Stimulated activated CD4-positive, alpha-beta T cell treated with anti-CD3 and anti-CD28 coated beads, Interleukin-4, amount 100 ng/mL, for 1 hour (primary cell): ENCODE data around the gene CERS4.
"Not testable (repeated sequence)": the region's sequence is repeated elsewhere in the genome, so short reads cannot be mapped to it uniquely, and the experiment has no call there.

Experiments used
- DNase-seq: peaks from one replicate; pipeline ENCODE4 v3.0.0-alpha.2; 2020

Gene CERS4

DNA sequence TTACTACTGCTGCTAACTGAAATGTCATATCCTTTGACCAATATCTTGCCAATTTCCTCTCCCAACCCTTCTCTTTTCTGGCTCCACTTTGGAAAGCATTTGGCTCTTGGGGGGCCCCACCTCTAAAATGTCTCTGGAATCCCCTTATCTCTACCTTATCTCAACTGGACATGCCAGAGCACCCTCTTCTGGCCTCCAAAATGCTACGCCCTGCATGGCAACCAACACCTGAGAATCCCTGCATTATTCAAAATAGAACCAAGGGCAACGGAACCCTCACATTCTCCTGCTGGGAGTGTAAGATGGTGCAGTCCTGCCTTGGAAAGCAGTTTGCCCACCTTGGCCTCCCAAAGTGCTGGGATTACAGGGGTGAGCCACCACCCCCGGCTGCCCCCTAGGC, 35.3 kb downstream of the CERS4 start:
- DNase-seq, result no peak

GRCh38 chr19:8245869-8246835, 37.0 kb downstream of the CERS4 start:
- DNase-seq, result no peak

- not testable (repeated sequence) for DNase-seq
Observed at GRCh38 chr19:8247129-8247890, 38.1 kb downstream of the CERS4 start.

DNA sequence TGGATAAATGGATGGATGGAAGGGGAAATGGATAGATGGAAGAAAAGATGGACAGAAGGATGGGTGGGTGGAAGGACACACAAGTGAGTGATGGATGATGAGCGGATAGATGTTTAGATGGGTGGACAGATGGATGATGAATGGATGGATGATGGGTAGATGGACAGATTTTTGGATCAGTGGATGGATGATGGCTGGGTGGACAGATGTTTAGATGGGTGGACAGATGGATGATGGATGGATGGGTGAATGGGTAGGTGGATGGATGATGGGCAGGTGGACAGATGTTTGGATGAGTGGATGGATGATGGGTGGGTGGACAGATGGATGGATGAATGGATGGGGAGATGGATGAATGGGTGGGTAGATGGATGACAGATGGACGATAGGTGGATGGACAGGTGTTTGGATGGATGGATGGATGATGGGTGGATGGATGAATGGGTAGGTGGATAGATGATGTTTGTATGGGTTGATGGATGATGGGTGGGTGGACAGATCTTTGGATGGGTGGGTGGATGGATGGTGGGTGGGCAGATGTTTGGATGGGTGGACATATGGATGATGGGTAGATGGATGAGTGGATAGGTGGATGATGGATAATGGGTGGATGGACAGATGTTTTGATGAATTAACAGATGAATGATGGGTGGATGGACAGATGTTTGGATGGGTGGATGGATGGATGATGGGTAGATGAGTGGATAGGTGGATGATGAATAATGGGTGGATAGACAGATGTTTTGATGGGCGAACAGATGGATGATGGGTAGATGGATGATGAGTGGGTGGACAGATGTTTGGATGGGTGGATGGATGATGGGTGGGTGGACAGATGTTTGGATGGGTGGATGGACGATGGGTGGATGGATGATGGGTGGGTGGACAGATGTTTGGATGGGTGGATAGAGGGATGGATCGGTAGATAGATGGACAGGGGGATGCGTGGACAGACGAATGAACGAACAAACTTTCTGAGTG, 39.5 kb downstream of the CERS4 start:
- no peak for DNase-seq

GRCh38 chr19:8250596-8250995, 41.4 kb downstream of the CERS4 start:
- DNase-seq, result no peak

GRCh38 chr19:8251025-8251472, 41.9 kb downstream of the CERS4 start:
- DNase-seq, result no peak

GRCh38 chr19:8252922-8253589, 43.9 kb downstream of the CERS4 start:
- peak; percentile 87 for DNase-seq

DNA sequence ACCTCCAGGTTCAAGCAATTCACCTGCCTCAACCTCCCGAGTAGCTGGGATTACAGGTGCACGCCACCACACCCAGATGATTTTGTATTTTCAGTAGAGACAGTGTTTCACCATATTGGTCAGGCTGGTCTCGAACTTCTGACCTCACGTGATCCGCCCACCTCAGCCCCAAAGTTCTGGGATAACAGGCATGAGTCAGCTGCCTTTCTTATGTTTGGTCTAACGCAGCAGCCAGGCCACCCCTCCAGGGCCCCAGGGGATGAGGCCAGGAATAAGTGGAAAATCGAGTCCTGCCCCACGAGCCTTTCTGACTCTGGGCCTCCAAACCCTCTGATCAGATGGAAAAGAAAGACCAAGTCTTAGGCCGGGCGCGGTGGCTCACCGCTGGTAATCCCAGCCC, 44.5 kb downstream of the CERS4 start:
- no peak for DNase-seq

GRCh38 chr19:8254286-8255001, 45.3 kb downstream of the CERS4 start:
- no peak for DNase-seq

DNA sequence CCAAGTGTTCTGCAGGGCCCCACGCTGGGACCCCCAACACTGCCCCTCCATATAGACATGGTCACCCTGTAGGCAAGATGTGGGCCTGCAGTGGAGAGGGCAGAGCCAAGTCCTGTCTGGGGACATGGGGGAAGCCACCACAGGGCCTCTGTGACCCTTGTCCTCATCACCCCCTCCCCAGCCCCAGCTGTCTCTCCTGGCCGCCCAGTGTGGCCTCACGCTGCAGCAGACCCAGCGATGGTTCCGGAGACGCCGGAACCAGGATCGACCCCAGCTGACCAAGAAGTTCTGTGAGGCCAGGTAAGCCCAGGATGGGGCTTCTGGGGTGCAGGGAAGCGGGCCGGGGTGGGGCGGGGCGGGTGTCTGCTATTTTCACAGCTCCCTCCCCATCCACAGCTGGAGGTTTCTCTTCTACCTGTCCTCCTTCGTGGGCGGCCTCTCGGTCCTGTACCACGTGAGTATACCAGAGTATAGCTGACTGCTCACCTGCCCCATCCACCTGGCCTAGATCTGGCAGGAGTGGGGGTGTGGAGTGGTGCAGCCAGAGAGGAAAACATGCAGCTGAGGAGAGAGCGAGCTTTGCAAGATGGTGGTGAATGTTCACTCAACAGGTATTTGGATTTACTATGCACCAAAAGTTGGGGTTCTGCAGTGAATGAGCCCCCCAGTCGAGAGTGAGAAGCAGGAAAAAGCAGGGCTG, 46.4 kb downstream of the CERS4 start:
- no peak for DNase-seq

DNA sequence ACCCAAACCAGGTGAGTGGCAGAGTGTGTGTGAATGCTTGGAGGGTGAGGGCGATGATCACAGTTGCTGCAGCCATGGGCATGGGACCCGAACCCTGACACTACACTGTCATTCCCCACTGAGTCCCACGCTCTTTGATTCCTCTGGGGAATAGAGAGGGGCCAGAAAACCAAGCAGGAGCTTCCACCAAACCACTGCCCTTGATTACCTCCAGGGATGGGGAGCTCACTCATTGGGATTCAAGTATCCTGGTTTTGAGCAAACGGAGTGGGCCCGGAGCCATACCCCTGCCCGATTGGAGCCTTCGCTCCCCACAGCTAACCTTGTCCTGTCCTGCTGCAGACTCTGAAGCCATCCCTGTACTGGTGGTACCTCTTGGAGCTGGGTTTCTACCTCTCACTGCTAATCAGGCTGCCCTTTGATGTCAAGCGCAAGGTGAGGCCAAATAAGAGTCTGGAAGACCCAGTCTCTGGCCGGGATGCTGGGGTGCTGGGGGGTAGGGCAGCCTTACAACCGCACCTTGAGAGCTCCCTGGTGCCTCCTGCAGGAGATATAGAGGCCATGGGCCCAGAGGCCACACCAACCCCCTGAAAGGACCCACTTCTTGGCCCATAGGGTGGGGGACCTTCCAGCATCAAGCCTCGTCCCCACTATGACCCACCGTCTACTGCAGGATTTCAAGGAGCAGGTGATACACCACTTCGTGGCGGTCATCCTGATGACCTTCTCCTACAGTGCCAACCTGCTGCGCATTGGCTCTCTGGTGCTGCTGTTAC, 47.3 kb downstream of the CERS4 start:
- no peak for DNase-seq

DNA sequence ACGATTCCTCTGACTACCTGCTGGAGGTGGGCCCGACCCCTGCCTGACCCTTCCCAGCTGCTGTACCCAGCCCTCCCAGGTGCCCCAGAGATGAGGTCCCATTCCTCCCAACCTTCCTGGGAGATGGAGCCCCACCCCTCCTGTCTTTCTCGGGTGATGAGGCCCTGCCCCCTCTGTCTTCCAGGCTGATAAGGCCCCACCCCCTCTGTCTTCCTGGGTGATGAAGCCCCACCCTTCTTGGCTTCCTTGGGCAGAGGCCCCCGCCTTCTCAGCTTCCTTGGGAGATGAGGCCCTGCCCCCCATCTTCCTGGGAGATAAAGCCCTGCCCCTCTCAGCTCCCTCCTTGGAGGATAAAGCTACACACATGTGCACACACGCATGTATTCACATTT, 47.9 kb downstream of the CERS4 start:
- no peak for DNase-seq

DNA sequence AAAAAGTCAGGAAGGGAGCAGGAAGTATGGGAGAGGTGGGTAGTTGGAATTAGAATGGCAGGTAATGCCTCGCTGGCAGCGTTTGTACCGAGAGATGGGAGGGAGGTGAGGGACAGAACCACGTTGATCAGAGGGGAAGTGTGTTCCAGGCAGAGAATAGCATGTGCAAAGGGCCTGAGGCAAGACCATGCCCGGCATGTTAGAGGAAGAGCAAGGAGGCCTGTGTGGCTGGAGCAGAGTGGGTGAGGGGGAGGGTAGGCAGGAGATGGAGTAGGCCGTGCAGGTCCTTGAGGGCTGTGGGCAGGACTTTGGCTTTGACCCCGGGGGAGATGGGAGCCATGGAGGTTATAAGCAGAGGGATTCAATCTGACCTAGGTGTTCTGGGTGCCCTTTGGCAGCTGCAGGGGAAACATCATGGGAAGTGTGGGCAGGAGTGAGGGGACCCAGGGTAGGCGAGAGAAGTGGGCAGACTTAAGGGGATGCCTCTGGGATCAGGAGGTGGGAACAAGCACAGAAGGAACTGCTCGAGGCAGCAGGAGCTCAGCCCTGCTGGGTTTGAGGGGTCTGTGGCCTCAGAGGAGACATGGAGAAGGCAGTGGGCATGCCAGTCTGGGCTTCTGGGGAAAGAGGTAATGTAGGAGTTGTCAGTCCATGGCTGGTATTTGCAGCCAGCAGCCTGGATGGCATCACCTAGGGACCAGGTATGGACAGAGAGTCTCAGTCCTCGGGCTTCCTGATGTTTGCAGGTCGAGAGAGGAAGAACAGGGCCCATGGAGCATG, 50.2 kb downstream of the CERS4 start:
- no peak for DNase-seq

- no peak for DNase-seq
Observed at GRCh38 chr19:8259922-8260247, 50.7 kb downstream of the CERS4 start.

- DNase-seq, result no peak
Observed at GRCh38 chr19:8261347-8261746, 52.2 kb downstream of the CERS4 start.

DNA sequence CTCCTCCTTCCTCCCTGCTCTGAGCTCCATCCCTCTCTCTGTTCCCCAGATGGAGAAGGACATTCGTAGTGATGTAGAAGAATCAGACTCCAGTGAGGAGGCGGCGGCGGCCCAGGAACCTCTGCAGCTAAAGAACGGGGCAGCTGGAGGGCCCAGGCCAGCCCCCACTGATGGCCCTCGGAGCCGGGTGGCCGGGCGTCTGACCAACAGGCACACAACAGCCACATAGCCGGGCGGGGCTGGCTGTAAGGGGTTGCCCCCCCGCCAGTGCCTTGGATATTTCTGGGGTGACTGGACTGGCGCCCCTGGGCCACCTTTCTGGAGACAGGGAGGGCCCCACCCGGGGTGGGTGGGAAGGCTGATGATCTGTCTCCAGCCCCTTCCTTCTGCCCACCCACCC, 52.7 kb downstream of the CERS4 start:
- DNase-seq, result no peak

DNA sequence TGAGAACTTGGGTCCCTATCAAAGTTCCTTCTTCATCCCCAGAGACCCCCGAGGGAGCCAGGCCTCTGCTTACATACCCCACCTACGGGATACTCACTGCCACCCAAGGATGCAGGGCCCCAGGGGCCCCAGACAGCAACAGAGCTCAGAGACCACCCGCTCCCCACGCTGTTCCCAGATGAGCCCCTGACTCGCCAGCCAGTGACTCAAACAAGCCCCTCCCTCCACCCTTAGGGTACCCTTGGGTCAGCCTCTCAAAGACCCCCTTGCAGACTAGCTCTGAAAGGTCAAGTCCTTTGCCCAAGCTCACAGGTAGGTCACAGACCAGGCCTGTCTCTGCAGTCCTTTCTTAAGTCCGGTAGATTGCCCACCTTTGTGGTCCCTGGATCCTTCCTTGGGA, 53.3 kb downstream of the CERS4 start:
- no peak for DNase-seq

DNA sequence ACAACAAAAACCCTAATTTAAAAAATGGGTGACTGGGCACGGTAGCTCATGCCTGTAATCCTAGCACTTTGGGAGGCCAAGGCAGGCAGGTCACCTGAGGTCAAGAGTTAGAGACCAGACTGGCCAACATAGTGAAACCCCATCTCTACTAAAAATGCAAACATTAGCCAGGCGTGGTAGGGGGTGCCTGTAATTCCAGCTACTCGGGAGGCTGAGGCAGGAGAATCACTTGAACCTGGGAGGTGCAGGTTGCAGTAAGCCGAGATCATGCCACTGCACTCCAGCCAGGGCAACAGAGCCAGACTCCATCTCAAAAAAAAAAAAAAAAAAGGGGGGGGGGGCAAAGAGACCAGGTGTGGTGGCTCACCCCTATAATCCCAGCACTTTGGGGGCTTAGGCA, 55.1 kb downstream of the CERS4 start:
- DNase-seq, result not testable (repeated sequence)

DNA sequence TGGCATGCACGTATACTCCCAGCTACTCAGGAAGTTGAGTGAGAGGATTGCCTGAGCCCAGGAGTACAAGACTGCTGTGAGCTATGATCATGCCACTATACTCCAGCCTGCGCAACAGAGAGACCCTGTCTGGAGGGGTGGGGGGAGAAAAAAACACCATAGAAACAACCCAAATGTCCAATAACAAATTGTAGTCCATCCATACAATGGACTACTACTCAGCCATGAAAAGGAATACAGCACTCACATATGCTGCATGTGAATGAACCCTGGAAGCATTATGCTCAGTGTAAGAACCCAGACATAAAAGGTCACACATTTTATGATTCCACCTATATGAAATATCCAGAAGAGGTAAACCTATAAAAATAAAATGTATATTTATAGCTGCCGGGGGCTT, 56.7 kb downstream of the CERS4 start:
- DNase-seq, result no peak
